Adrenal gland (tissue), 5 donors: ENCODE results near the gene CASKIN2.
"Not testable (repeated sequence)": the region's sequence is repeated elsewhere in the genome, so short reads cannot be mapped to it uniquely, and the experiment has no call there.

Experiments used
- CTCF ChIP-seq, 6 experiments: fragments of 450-650 bp in 4 of 6; fragments of 200-600 bp in 2 of 6; sonication (generic) in 1 of 6; IDR thresholded peaks; 1 replicate in 5 of 6; 2 replicates in 1 of 6; pipeline versions ENCODE4 v1.5.1 to v1.8.0; 2016 to 2021; ENCODE audit warnings: antibody characterized with exemption in 6 of 6, mild to moderate bottlenecking in 2 of 6, moderate library complexity in 1 of 6
- POLR2A ChIP-seq, 2 donors: fragments of 450-650 bp; IDR thresholded peaks; one replicate each; pipeline ENCODE4 v1.6.1; 2017; ENCODE audit warnings: antibody characterized with exemption in 2 of 2, mild to moderate bottlenecking in 2 of 2, moderate library complexity in 1 of 2
- donor health status: DM: no; HTN: no; CAD: no.

DNA sequence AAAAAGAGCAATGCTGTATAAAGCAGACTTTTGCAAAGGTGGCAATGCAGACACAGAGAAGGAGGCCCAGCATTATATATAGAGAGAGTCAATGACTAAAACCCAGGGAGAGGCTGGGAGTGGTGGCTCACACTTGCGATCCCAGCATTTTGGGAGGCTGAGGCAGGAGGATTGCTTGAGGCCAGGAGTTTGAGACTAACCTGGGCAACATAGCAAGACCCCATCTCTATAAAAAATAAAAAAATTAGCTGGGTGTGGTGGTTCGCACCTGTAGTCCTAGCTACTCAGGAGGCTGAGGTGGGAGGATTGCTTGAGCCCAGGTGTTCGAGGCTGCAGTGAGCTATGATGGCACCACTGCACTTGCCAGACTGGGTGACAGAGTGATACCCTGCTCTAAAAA, 60.7 kb downstream of the CASKIN2 start:
- TF ChIP-seq POLR2A, CTCF (IDR thresholded peaks at IDR 0.05): not testable (repeated sequence)
